ENCODE measurements around the gene CAPRIN2. TPM values are rescaled to one million over a fixed set of nuclear protein-coding genes. Genes with fewer than 3 reads are reported as not detected.

Gene CAPRIN2
- total RNA-seq, 1 donor, result 82.2 TPM

GRCh38 chr12:30687265-30687986 lies 67.3 kb downstream of the CAPRIN2 start:
- DNase-seq (ENCODE audit: low read depth), result peak; percentile 57
- TF ChIP-seq CTCF (IDR thresholded peaks at IDR 0.05; ENCODE audit: insufficient read depth, low read length), result no peak
- H3K4me3 ChIP-seq (ENCODE audit: low read depth, low read length), result no peak overlapping the region

- DNase-seq (ENCODE audit: low read depth), result no peak
- H3K4me3 ChIP-seq (ENCODE audit: low read depth, low read length), result no peak overlapping the region
- no peak for TF ChIP-seq CTCF (IDR thresholded peaks at IDR 0.05; ENCODE audit: insufficient read depth, low read length)
Measured at GRCh38 chr12:30679241-30679640, 75.5 kb downstream of the CAPRIN2 start.

GRCh38 chr12:30678221-30678620 lies 76.5 kb downstream of the CAPRIN2 start:
- DNase-seq (ENCODE audit: low read depth), result no peak
- H3K4me3 ChIP-seq (ENCODE audit: low read depth, low read length), result no peak overlapping the region
- no peak for TF ChIP-seq CTCF (IDR thresholded peaks at IDR 0.05; ENCODE audit: insufficient read depth, low read length)

GRCh38 chr12:30661210-30661609 lies 93.5 kb downstream of the CAPRIN2 start:
- no peak for DNase-seq (ENCODE audit: low read depth)
- no peak for TF ChIP-seq CTCF (IDR thresholded peaks at IDR 0.05; ENCODE audit: insufficient read depth, low read length)
- no peak overlapping the region for H3K4me3 ChIP-seq (ENCODE audit: low read depth, low read length)

Other genes starting within 250 kb of the CAPRIN2 start
- gene IPO8, start 59.1 kb downstream of the CAPRIN2 start, total RNA-seq (ENCODE audit: low replicate concordance), result 40.9 and 49.8 TPM in 2 replicates
- 0.36 and 2.0 TPM in 2 replicates for gene TSPAN11, start 171.8 kb upstream of the CAPRIN2 start, total RNA-seq (ENCODE audit: low replicate concordance)

Measured in fibroblast of the aortic adventitia (primary cell).